GM10847 (cell line): ENCODE data around the gene HIBADH.

Source experiments
- POLR2A ChIP-seq: IDR thresholded peaks from 2 replicates; pipeline ENCODE4 v1.6.1; 2011; ENCODE audit not compliant: insufficient read length; ENCODE audit errors: extremely low read depth

Gene HIBADH

GRCh38 chr7:27651702-27652101 lies 11.0 kb downstream of the HIBADH start:
- TF ChIP-seq POLR2A: no peak

GRCh38 chr7:27650283-27650682 lies 12.4 kb downstream of the HIBADH start:
- TF ChIP-seq POLR2A: no peak

GRCh38 chr7:27647489-27647888 lies 15.2 kb downstream of the HIBADH start:
- TF ChIP-seq POLR2A: no peak

GRCh38 chr7:27647046-27647445 lies 15.6 kb downstream of the HIBADH start:
- no peak for TF ChIP-seq POLR2A

- no peak for TF ChIP-seq POLR2A
These were observed 20.4 kb downstream of the HIBADH start for GRCh38 chr7:27642271-27642670.

GRCh38 chr7:27641581-27642230 lies 21.0 kb downstream of the HIBADH start:
- no peak for TF ChIP-seq POLR2A

- TF ChIP-seq POLR2A: no peak
These were observed 21.7 kb downstream of the HIBADH start for GRCh38 chr7:27640884-27641574.

- TF ChIP-seq POLR2A: no peak
These were observed 22.8 kb downstream of the HIBADH start for GRCh38 chr7:27639851-27640250.

- no peak for TF ChIP-seq POLR2A
These were observed 26.2 kb downstream of the HIBADH start for GRCh38 chr7:27636326-27637006.

- no peak for TF ChIP-seq POLR2A
These were observed 27.0 kb downstream of the HIBADH start for GRCh38 chr7:27635728-27636127.

- TF ChIP-seq POLR2A: no peak
These were observed 27.8 kb downstream of the HIBADH start for GRCh38 chr7:27634671-27635493.

- no peak for TF ChIP-seq POLR2A
These were observed 29.6 kb downstream of the HIBADH start for GRCh38 chr7:27633062-27633461.

- TF ChIP-seq POLR2A: no peak
These were observed 31.3 kb downstream of the HIBADH start for GRCh38 chr7:27631391-27631790.

- no peak for TF ChIP-seq POLR2A
These were observed 35.5 kb downstream of the HIBADH start for GRCh38 chr7:27627146-27627545.

GRCh38 chr7:27619492-27619891 lies 43.2 kb downstream of the HIBADH start:
- no peak for TF ChIP-seq POLR2A

- no peak for TF ChIP-seq POLR2A
These were observed 44.9 kb downstream of the HIBADH start for GRCh38 chr7:27617651-27618381.
